PC-3 (cell line): Measurements from ENCODE around the gene PCBP1.
"Not testable (repeated sequence)": the region's sequence is repeated elsewhere in the genome, so short reads cannot be mapped to it uniquely, and the experiment has no call there.

Experiments used
- CTCF ChIP-seq: fragments of 300-600 bp; sonication (generic); conservative IDR thresholded peaks from 2 replicates; pipeline ENCODE4 v1.5.1; 2017; ENCODE audit warnings: antibody characterized with exemption, low read depth, mild to moderate bottlenecking, low read length
- EZH2phosphoT487 ChIP-seq: fragments of 300-600 bp; sonication (generic); IDR thresholded peaks from 2 replicates; pipeline ENCODE4 v1.6.1; 2018; ENCODE audit warnings: mild to moderate bottlenecking, antibody characterized with exemption, low read length, borderline replicate concordance

- not testable (repeated sequence) for TF ChIP-seq EZH2phosphoT487, CTCF
These were observed 47.2 kb downstream of the PCBP1 start for GRCh38 chr2:70134323-70134983.
